GM18520 (cell line): ENCODE measurements around the gene MT4.
"Not testable (repeated sequence)": the region's sequence is repeated elsewhere in the genome, so short reads cannot be mapped to it uniquely, and the experiment has no call there.

Experiments used
- ATAC-seq: cut with Tn5 transposase; IDR thresholded peaks from one replicate; pipeline ENCODE4 v1.9.1; 2021; ENCODE audit not compliant: unreplicated experiment

The MT4 gene

GRCh38 chr16:56558024-56558747 lies 6.7 kb upstream of the MT4 start:
- ATAC-seq, result no peak

GRCh38 chr16:56559109-56559508 lies 5.8 kb upstream of the MT4 start:
- ATAC-seq, result no peak

- ATAC-seq, result no peak
Measured at GRCh38 chr16:56560447-56560846, 4.4 kb upstream of the MT4 start.

- no peak for ATAC-seq
Measured at GRCh38 chr16:56561126-56561525, 3.7 kb upstream of the MT4 start.

- ATAC-seq, result no peak
Measured at GRCh38 chr16:56569971-56570370, 5.1 kb downstream of the MT4 start.

- no peak for ATAC-seq
Measured at GRCh38 chr16:56571525-56571924, 6.7 kb downstream of the MT4 start.

GRCh38 chr16:56574625-56575024 lies 9.8 kb downstream of the MT4 start:
- ATAC-seq, result no peak

- no peak for ATAC-seq
Measured at GRCh38 chr16:56576585-56577299, 11.9 kb downstream of the MT4 start.

GRCh38 chr16:56577300-56577625 lies 12.4 kb downstream of the MT4 start:
- ATAC-seq, result no peak

GRCh38 chr16:56580391-56581048 lies 15.6 kb downstream of the MT4 start:
- ATAC-seq, result no peak

- not testable (repeated sequence) for ATAC-seq
Measured at GRCh38 chr16:56582911-56583310, 18.0 kb downstream of the MT4 start.

GRCh38 chr16:56583351-56584168 lies 18.7 kb downstream of the MT4 start:
- no peak for ATAC-seq

- no peak for ATAC-seq
Measured at GRCh38 chr16:56584276-56584675, 19.4 kb downstream of the MT4 start.

- no peak for ATAC-seq
Measured at GRCh38 chr16:56588781-56589140, 23.9 kb downstream of the MT4 start.

GRCh38 chr16:56589141-56590039 lies 24.5 kb downstream of the MT4 start, which contains the start of gene MT3:
Gene MT3, plus strand, starts transcription at chr16:56589528. Its CDS starts 63 bp downstream, at chr16:56589591.
- ATAC-seq, result no peak

- no peak for ATAC-seq
Measured at GRCh38 chr16:56591377-56592060, 26.6 kb downstream of the MT4 start.

- ATAC-seq, result no peak
Measured at GRCh38 chr16:56593573-56594291, 28.9 kb downstream of the MT4 start.

- ATAC-seq, result no peak
Measured at GRCh38 chr16:56594292-56594619, 29.4 kb downstream of the MT4 start.

- no peak for ATAC-seq
Measured at GRCh38 chr16:56600398-56600999, 35.6 kb downstream of the MT4 start.
